HepG2 (cell line): ENCODE data around the gene DNMT3L. TPM values are rescaled to one million over a fixed set of nuclear protein-coding genes. Genes with fewer than 3 reads are reported as not detected.

ENCODE experiments used
- ATRX ChIP-seq: sonication (generic); formaldehyde crosslinking; IDR thresholded peaks from 2 replicates; pipeline ENCODE4 v1.4.0; 2020; ENCODE audit warnings: missing genetic modification reagents, borderline replicate concordance
- CCDC6 ChIP-seq: sonication (generic); formaldehyde crosslinking; IDR thresholded peaks from 2 replicates; pipeline ENCODE4 v1.8.1; 2022; ENCODE audit warnings: mild to moderate bottlenecking, missing genetic modification reagents, moderate library complexity
- E2F5 ChIP-seq: sonication (generic); formaldehyde crosslinking; conservative IDR thresholded peaks from 2 replicates; pipeline ENCODE4 v1.4.0; 2020; ENCODE audit warnings: missing genetic modification reagents
- EEA1 ChIP-seq: sonication (generic); formaldehyde crosslinking; IDR thresholded peaks from 2 replicates; pipeline ENCODE4 v1.5.1; 2020; ENCODE audit warnings: mild to moderate bottlenecking, missing genetic modification reagents, borderline replicate concordance
- ELF1 ChIP-seq: sonication (generic); formaldehyde crosslinking; IDR thresholded peaks from 2 replicates; pipeline ENCODE4 v1.4.0; 2020; ENCODE audit warnings: missing genetic modification reagents
- ELF3 ChIP-seq: IDR thresholded peaks from 2 replicates; pipeline ENCODE4 v1.6.1; 2016; ENCODE audit warnings: missing genetic modification reagents, missing compliant biosample characterization
- ETV6 ChIP-seq: sonication (generic); formaldehyde crosslinking; conservative IDR thresholded peaks from 2 replicates; pipeline ENCODE4 v1.4.0; 2020; ENCODE audit warnings: missing genetic modification reagents
- GLI4 ChIP-seq: sonication (generic); formaldehyde crosslinking; IDR thresholded peaks from 2 replicates; pipeline ENCODE4 v1.5.1; 2020; ENCODE audit warnings: missing genetic modification reagents, mild to moderate bottlenecking, moderate library complexity, borderline replicate concordance
- HNF1B ChIP-seq: sonication (generic); formaldehyde crosslinking; IDR thresholded peaks from 2 replicates; pipeline ENCODE4 v1.5.1; 2020; ENCODE audit warnings: mild to moderate bottlenecking, moderate library complexity, missing genetic modification reagents
- HNRNPK ChIP-seq: fragments of 200-400 bp; formaldehyde crosslinking; IDR thresholded peaks from 2 replicates; pipeline ENCODE4 v1.6.1; 2018; ENCODE audit warnings: low read length, low read depth, moderate library complexity, mild to moderate bottlenecking; ENCODE audit not compliant: poor library complexity, severe bottlenecking
- JDP2 ChIP-seq: sonication (generic); formaldehyde crosslinking; IDR thresholded peaks from 2 replicates; pipeline ENCODE4 v1.8.1; 2022; ENCODE audit warnings: missing genetic modification reagents, borderline replicate concordance
- MED13 ChIP-seq: sonication (generic); formaldehyde crosslinking; IDR thresholded peaks from 2 replicates; pipeline ENCODE4 v1.5.0; 2020; ENCODE audit warnings: missing genetic modification reagents
- MEIS2 ChIP-seq: sonication (generic); formaldehyde crosslinking; IDR thresholded peaks from 2 replicates; pipeline ENCODE4 v1.9.0; 2021; ENCODE audit warnings: mild to moderate bottlenecking, missing genetic modification reagents
- SRSF1 ChIP-seq: fragments of 200-400 bp; formaldehyde crosslinking; optimal IDR thresholded peaks from 2 replicates; pipeline ENCODE3; 2017; ENCODE audit warnings: mild to moderate bottlenecking, low read depth, low read length, moderate library complexity
- TEAD2 ChIP-seq: sonication (generic); formaldehyde crosslinking; IDR thresholded peaks from 2 replicates; pipeline ENCODE4 v1.9.0; 2021; ENCODE audit warnings: missing genetic modification reagents
- ZFP91 ChIP-seq: sonication (generic); formaldehyde crosslinking; IDR thresholded peaks from 2 replicates; pipeline ENCODE4 v1.9.0; 2022; ENCODE audit warnings: missing genetic modification reagents, mild to moderate bottlenecking, borderline replicate concordance
- ZNF282 ChIP-seq: fragments of 450-650 bp; IDR thresholded peaks from 2 replicates; pipeline ENCODE4 v1.6.1; 2018; ENCODE audit not compliant: partially characterized antibody
- ZNF33B ChIP-seq: sonication (generic); formaldehyde crosslinking; IDR thresholded peaks from 2 replicates; pipeline ENCODE4 v1.5.1; 2020; ENCODE audit warnings: mild to moderate bottlenecking, missing genetic modification reagents
- ZNF549 ChIP-seq: sonication (generic); formaldehyde crosslinking; IDR thresholded peaks from 2 replicates; pipeline ENCODE4 v1.5.0; 2020; ENCODE audit warnings: missing genetic modification reagents
- ZSCAN12 ChIP-seq: sonication (generic); formaldehyde crosslinking; IDR thresholded peaks from 2 replicates; pipeline ENCODE4 v1.9.0; 2021; ENCODE audit warnings: mild to moderate bottlenecking, missing genetic modification reagents
- polyA plus RNA-seq, 8 experiments: library from polyadenylated mRNA; depleted of rRNA in 3 of 8; stranded (reverse) in 7 of 8; unstranded in 1 of 8; fragments of >200 nt; fragmentation: Illumina TruSeq in 4 of 8; extraction: Trizol in 4 of 8; gene quantifications; 2 replicates each; pipeline versions ENCODE4 v1.2.1 to v1.2.3, GENCODE V29; 2011 to 2016; ENCODE audit warnings: low read depth in 4 of 8, missing spikeins in 1 of 8, mixed read lengths in 1 of 8; ENCODE audit not compliant: insufficient read depth in 1 of 8
- total RNA-seq, 5 experiments: library from RNA; depleted of rRNA; stranded (reverse); fragments of >200 nt; fragmentation: Illumina TruSeq; extraction: Trizol; gene quantifications; 2 replicates each; pipeline ENCODE4 v1.2.3, GENCODE V29; 2016; ENCODE audit warnings: low read depth in 1 of 5
- TF ChIP-seq, protein P1 (sequence below): IDR thresholded peaks from 2 replicates; pipeline ENCODE4 v1.6.1; 2016; ENCODE audit warnings: mild to moderate bottlenecking
- TF ChIP-seq, protein P2 (sequence below): sonication (generic); formaldehyde crosslinking; IDR thresholded peaks from 2 replicates; pipeline ENCODE4 v1.4.0; 2020; ENCODE audit warnings: mild to moderate bottlenecking, low read depth, missing genetic modification reagents

The DNMT3L gene
- total and polyA plus RNA-seq, 2 of the 13 experiments (the other 11 are each of a cell fraction or from before 2014, with no cell fraction given): 0.75 to 1.7 TPM

DNA sequence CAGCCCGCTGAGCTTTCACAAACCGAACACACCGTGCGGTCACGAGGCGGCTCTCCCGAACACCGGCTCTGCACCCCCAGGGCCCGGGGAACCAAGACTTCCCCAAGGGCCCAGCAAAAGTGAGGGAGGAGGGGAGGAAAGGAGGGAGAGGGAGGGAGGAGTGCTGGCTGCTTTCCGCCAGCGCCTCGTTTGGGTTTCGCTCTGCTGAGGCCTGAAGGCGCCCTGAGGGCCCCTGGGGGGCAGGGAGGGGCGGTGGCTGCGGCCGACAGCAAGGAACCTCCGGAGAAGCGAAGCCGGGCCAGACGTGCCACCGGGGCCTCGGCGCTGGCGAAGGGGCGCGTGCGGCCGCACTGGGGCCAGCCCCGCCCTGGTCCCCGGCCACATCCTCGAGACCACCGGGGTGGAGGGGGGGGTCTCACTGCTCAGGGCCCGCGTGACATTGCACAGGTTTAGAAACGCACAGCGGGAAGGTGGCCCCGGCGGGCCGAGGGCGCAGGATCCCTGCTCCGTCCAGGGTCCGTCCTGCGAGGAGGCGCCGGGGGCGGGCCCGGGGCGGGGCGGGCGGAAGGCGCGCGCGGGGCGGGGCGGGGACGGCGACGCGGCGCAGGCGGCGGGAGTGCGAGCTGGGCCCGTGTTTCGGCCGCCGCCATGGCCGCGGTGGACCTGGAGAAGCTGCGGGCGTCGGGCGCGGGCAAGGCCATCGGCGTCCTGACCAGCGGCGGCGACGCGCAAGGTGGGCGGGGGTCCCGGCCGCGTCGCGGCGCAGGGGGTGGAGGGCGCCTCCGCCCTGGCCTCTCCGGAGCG, 38.0 kb upstream of the DNMT3L start, which contains the start of gene PFKL (continued):
- TF ChIP-seq HNF1B (CRISPR knock-in tag) (peak; percentile 74), ZNF549 (CRISPR knock-in tag) (no peak), MED13 (CRISPR knock-in tag) (0 out of 2 replicates have a peak, but pooled peaks have one; percentile 42), ZNF282 (no peak), ETV6 (CRISPR knock-in tag) (no peak), HNRNPK (peak; percentile 58), MEIS2 (0 out of 2 replicates have a peak, but pooled peaks have one; percentile 26), E2F5 (peak; percentile 40; the same call in 1 of the 2 replicates), ZSCAN12 (CRISPR knock-in tag) (no peak), GLI4 (peak; percentile 53; the same call in 1 of the 2 replicates), ZFP91 (CRISPR knock-in tag) (no peak; the same call in 1 of the 2 replicates), ATRX (no peak), ZNF33B (0 out of 2 replicates have a peak, but pooled peaks have one; percentile 41), JDP2 (no peak), ELF3 (CRISPR knock-in tag) (no peak), CCDC6 (no peak), EEA1 (no peak), SRSF1 (no peak), TEAD2 (CRISPR knock-in tag) (no peak), ELF1 (CRISPR knock-in tag) (no peak)
- TF ChIP-seq, protein P1, sequence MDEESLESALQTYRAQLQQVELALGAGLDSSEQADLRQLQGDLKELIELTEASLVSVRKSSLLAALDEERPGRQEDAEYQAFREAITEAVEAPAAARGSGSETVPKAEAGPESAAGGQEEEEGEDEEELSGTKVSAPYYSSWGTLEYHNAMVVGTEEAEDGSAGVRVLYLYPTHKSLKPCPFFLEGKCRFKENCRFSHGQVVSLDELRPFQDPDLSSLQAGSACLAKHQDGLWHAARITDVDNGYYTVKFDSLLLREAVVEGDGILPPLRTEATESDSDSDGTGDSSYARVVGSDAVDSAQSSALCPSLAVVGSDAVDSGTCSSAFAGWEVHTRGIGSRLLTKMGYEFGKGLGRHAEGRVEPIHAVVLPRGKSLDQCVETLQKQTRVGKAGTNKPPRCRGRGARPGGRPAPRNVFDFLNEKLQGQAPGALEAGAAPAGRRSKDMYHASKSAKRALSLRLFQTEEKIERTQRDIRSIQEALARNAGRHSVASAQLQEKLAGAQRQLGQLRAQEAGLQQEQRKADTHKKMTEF: peak; percentile 70
- TF ChIP-seq, protein P2, sequence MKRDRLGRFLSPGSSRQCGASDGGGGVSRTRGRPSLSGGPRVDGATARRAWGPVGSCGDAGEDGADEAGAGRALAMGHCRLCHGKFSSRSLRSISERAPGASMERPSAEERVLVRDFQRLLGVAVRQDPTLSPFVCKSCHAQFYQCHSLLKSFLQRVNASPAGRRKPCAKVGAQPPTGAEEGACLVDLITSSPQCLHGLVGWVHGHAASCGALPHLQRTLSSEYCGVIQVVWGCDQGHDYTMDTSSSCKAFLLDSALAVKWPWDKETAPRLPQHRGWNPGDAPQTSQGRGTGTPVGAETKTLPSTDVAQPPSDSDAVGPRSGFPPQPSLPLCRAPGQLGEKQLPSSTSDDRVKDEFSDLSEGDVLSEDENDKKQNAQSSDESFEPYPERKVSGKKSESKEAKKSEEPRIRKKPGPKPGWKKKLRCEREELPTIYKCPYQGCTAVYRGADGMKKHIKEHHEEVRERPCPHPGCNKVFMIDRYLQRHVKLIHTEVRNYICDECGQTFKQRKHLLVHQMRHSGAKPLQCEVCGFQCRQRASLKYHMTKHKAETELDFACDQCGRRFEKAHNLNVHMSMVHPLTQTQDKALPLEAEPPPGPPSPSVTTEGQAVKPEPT: peak; percentile 88; the same call in 1 of the 2 replicates
